ENCODE data around the gene ACTN2. TPM values are rescaled to one million over a fixed set of nuclear protein-coding genes. Genes with fewer than 3 reads are reported as not detected.

The ACTN2 gene
- total RNA-seq, 1 donor from 2014 or later: 0.52 TPM

DNA sequence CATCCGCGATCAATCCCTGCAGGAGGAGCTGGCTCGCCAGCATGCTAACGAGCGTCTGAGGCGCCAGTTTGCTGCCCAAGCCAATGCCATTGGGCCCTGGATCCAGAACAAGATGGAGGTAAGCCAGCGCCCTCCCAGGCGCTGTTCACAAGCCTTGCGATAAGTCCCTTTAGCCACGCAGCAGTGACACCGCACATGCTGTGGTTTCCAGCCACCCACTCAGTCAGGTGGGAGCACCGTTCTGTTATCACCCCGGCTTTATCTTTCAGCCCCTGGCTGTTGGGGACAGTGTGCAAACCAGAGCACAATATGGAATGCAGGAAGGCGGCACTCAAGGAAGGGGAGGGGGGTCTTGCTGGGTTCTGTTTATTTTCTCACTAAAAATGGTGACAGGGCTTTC is 67.7 kb downstream of the ACTN2 start:
- Histone ChIP-seq H3K79me2 (ENCODE audit: low read depth) (no peaks in the 10 kb centered on the region), H3K4me2 (no peak overlapping the region), H4K20me1 (ENCODE audit: low read depth) (no peaks in the 10 kb centered on the region), H3F3A (ENCODE audit: low read depth) (no peaks in the 10 kb centered on the region), H3K27ac (no peak overlapping the region), H3K27me3 (no peaks in the 10 kb centered on the region), H2AFZ (replicated peaks) (no peak overlapping the region), H3K4me1 (no peaks in the 10 kb centered on the region), H3K36me3 (no peaks in the 10 kb centered on the region), H3K4me3 (no peak overlapping the region), H3K9ac (no peak overlapping the region), H3K9me3 (ENCODE audit: low read depth) (no peaks in the 10 kb centered on the region)
- Mint-ChIP-seq H3K27me3 (ENCODE audit: insufficient read depth, low read depth) (peaks cover 2% of the 10 kb centered on the region), H3K27ac (no peak overlapping the region), H3K36me3 (no peaks in the 10 kb centered on the region), H3K4me3 (no peak overlapping the region), H3K9me3 (no peaks in the 10 kb centered on the region), H3K4me1 (no peaks in the 10 kb centered on the region)
- TF ChIP-seq, protein P1, sequence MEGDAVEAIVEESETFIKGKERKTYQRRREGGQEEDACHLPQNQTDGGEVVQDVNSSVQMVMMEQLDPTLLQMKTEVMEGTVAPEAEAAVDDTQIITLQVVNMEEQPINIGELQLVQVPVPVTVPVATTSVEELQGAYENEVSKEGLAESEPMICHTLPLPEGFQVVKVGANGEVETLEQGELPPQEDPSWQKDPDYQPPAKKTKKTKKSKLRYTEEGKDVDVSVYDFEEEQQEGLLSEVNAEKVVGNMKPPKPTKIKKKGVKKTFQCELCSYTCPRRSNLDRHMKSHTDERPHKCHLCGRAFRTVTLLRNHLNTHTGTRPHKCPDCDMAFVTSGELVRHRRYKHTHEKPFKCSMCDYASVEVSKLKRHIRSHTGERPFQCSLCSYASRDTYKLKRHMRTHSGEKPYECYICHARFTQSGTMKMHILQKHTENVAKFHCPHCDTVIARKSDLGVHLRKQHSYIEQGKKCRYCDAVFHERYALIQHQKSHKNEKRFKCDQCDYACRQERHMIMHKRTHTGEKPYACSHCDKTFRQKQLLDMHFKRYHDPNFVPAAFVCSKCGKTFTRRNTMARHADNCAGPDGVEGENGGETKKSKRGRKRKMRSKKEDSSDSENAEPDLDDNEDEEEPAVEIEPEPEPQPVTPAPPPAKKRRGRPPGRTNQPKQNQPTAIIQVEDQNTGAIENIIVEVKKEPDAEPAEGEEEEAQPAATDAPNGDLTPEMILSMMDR (IDR thresholded peaks at IDR 0.05): no peak
- TF ChIP-seq EZH2phosphoT487 (IDR thresholded peaks at IDR 0.05): no peak
- no peak for TF ChIP-seq EZH2 (IDR thresholded peaks at IDR 0.05)
- DNase-seq (ENCODE audit: low spot score): no peak

DNA sequence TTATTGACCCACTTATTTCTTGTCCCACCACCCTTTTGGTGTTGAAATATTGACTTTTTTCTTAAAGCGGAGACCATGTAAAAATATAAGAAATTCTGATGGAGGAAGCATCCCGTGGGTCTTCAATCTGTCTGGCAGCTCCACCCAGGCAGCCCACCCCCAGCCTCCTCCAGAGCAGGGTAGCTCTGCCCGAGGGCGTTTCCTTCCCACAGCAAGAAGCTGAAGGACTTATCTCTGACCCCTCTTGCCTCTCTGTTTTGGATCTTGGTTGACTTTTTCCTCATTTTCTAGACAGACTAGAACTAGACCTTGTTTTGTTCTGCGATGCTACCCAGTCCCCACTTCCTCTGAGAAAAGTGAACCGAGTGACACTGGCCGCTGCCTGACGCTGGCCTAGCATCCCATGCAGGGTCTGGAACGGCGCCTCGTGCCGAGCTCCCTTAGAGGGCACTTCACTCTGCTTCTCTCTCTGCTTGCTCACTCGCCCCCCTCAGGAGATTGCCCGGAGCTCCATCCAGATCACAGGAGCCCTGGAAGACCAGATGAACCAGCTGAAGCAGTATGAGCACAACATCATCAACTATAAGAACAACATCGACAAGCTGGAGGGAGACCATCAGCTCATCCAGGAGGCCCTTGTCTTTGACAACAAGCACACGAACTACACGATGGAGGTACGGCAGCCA is 68.4 kb downstream of the ACTN2 start:
- H3K4me3 ChIP-seq: no peak overlapping the region
- no peak overlapping the region for H2AFZ ChIP-seq (replicated peaks)
- no peaks in the 10 kb centered on the region for H3K27me3 ChIP-seq
- Mint-ChIP-seq H3K36me3 (no peaks in the 10 kb centered on the region), H3K27ac (no peak overlapping the region), H3K27me3 (ENCODE audit: insufficient read depth, low read depth) (peaks cover 2% of the 10 kb centered on the region), H3K9me3 (no peaks in the 10 kb centered on the region), H3K4me3 (no peak overlapping the region), H3K4me1 (no peaks in the 10 kb centered on the region)
- no peaks in the 10 kb centered on the region for H3K9me3 ChIP-seq (ENCODE audit: low read depth)
- DNase-seq (ENCODE audit: low spot score): no peak
- H3K36me3 ChIP-seq: no peaks in the 10 kb centered on the region
- no peaks in the 10 kb centered on the region for H3F3A ChIP-seq (ENCODE audit: low read depth)
- no peaks in the 10 kb centered on the region for H3K79me2 ChIP-seq (ENCODE audit: low read depth)
- no peaks in the 10 kb centered on the region for H4K20me1 ChIP-seq (ENCODE audit: low read depth)
- H3K4me2 ChIP-seq: no peak overlapping the region
- TF ChIP-seq, protein P1 (IDR thresholded peaks at IDR 0.05): no peak
- TF ChIP-seq EZH2phosphoT487 (IDR thresholded peaks at IDR 0.05) (no peak), EZH2 (IDR thresholded peaks at IDR 0.05) (no peak)
- no peaks in the 10 kb centered on the region for H3K4me1 ChIP-seq
- no peak overlapping the region for H3K27ac ChIP-seq
- H3K9ac ChIP-seq: no peak overlapping the region

DNA sequence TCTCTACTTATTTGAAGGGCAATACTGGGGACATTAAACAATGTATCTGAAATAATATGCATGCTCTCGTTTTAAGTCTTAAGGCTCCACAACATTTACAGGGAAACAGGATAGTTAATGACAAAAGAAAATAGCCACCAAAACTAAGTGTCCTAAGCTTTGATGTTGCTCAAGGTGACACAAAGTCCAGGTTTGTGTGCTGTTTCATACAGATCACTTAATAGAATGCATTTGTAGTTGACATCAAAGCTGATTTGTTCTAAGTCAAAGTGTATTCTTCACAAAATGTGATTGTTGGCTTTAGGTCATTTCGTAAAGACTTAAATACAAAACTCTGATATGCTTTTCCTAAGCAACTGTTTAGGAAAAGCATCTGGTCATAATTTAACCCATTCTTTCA is 71.3 kb downstream of the ACTN2 start:
- Mint-ChIP-seq H3K36me3 (no peaks in the 10 kb centered on the region), H3K9me3 (no peaks in the 10 kb centered on the region), H3K4me1 (no peaks in the 10 kb centered on the region), H3K27ac (no peak overlapping the region), H3K27me3 (ENCODE audit: insufficient read depth, low read depth) (peaks cover 2% of the 10 kb centered on the region), H3K4me3 (no peak overlapping the region)
- no peaks in the 10 kb centered on the region for H3K79me2 ChIP-seq (ENCODE audit: low read depth)
- no peak overlapping the region for H3K4me2 ChIP-seq
- no peaks in the 10 kb centered on the region for H3K9me3 ChIP-seq (ENCODE audit: low read depth)
- H3K4me3 ChIP-seq: no peak overlapping the region
- TF ChIP-seq EZH2 (IDR thresholded peaks at IDR 0.05): no peak
- no peak for TF ChIP-seq EZH2phosphoT487 (IDR thresholded peaks at IDR 0.05)
- TF ChIP-seq, protein P1 (IDR thresholded peaks at IDR 0.05): no peak
- H3K9ac ChIP-seq: no peak overlapping the region
- no peaks in the 10 kb centered on the region for H3K36me3 ChIP-seq
- H3K27me3 ChIP-seq: no peaks in the 10 kb centered on the region
- H4K20me1 ChIP-seq (ENCODE audit: low read depth): no peaks in the 10 kb centered on the region
- H3F3A ChIP-seq (ENCODE audit: low read depth): no peaks in the 10 kb centered on the region
- H2AFZ ChIP-seq (replicated peaks): no peak overlapping the region
- DNase-seq (ENCODE audit: low spot score): no peak
- H3K4me1 ChIP-seq: no peaks in the 10 kb centered on the region
- H3K27ac ChIP-seq: no peak overlapping the region

Measured in neural progenitor cell (in vitro differentiated cells).